GM06990 (cell line): ENCODE measurements around the gene ALDH1L1.

ENCODE experiments used
- DNase-seq: peaks from one replicate; pipeline ENCODE4 v3.0.0-alpha.2; 2011; ENCODE audit not compliant: insufficient read length; ENCODE audit errors: extremely low read depth
- H3K27me3 ChIP-seq: replicated peaks from 2 replicates; pipeline ENCODE4 v1.6.0; 2011; ENCODE audit warnings: low read length; ENCODE audit not compliant: control insufficient read depth, insufficient read depth
- H3K36me3 ChIP-seq: 2 replicates; pipeline ENCODE4 v1.5.1; 2011; ENCODE audit warnings: low read length; ENCODE audit not compliant: control insufficient read depth, insufficient read depth
- H3K4me3 ChIP-seq: replicated peaks from 2 replicates; pipeline ENCODE4 v1.5.1; 2011; ENCODE audit warnings: low read depth, mild to moderate bottlenecking, control low read depth, low read length
- TF ChIP-seq, protein P1 (sequence below): IDR thresholded peaks from 2 replicates; pipeline ENCODE4 v1.5.1; 2011; ENCODE audit warnings: low read length, control low read depth, mild to moderate bottlenecking, inconsistent platforms; ENCODE audit not compliant: insufficient read depth, poor library complexity, severe bottlenecking

Gene ALDH1L1

DNA sequence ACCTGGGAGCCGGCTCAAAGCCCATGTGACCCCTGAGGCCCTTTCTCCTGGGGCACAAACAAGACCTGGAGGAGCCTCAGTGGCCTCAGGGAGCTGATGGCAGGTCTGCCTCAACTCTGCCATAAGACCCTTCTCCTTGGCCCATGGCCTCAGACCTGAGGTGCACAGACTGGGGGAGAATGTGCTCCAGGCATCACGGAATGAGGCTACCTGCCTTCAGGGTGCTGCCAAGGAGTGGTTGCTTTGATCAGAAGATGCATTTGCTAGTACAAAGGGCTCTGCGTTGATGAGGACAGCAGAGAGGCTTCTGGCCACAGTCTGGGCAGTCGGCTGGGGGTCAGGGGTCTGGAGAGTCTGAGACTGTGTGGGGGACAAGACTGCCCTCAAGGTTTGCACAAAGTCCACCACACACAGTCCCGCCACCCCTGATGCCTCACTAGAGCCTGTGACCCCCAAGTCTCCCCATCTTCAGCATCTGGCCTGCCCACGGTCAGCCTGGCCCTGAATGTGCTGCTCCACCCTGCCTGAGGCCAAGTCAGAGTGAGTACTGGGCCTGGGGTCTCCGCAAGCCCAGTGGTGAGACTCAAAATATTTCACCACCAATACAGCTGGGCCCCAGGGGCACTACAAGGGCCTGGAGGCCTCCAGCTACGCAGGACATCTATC lies 26.6 kb downstream of the ALDH1L1 start:
- DNase-seq, result no peak
- no peaks in the 10 kb centered on the region for H3K36me3 ChIP-seq
- TF ChIP-seq, protein P1, sequence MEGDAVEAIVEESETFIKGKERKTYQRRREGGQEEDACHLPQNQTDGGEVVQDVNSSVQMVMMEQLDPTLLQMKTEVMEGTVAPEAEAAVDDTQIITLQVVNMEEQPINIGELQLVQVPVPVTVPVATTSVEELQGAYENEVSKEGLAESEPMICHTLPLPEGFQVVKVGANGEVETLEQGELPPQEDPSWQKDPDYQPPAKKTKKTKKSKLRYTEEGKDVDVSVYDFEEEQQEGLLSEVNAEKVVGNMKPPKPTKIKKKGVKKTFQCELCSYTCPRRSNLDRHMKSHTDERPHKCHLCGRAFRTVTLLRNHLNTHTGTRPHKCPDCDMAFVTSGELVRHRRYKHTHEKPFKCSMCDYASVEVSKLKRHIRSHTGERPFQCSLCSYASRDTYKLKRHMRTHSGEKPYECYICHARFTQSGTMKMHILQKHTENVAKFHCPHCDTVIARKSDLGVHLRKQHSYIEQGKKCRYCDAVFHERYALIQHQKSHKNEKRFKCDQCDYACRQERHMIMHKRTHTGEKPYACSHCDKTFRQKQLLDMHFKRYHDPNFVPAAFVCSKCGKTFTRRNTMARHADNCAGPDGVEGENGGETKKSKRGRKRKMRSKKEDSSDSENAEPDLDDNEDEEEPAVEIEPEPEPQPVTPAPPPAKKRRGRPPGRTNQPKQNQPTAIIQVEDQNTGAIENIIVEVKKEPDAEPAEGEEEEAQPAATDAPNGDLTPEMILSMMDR, result no peak
- H3K4me3 ChIP-seq, result no peak overlapping the region
- H3K27me3 ChIP-seq, result no peaks in the 10 kb centered on the region; the same call in 1 of the 2 replicates

DNA sequence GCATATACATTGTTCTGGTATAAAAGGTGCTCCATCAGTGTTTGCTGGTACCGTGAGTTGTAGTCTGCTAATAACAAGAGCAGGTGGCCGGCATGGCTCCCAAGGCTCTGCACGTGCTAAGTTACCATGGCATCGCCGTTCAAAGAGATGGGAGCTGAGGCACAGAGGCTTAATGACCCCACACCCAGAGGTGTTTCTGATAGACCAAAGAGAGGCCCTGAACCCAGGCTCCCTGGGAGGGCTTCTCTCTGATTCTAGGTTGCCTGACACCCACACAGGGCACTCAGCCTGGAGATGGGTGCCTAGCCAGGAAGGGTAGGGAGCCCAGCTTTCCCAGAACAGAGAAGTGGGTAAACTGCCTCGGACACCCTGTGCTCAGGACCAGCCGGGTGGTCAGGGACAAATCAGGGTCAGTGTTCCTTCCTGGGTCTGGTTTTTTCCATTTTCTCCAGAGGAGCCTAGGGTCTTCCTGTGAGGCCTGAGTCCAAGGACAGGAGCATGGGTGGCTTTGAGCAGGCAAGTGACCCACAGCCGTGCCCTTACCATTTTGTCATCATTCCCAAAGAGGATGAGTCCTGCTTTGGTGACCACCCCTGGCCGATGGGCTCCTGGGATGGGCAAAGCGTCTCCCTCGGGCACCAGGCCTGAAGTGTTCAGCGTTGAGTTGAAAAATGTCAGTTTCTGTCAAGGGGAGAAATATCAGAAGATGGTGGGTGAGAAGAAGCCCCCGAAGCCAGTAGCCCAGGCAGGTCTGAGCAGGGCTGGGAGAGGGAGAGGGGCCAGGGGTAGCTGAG lies 27.3 kb downstream of the ALDH1L1 start:
- TF ChIP-seq, protein P1, result no peak
- Histone ChIP-seq H3K36me3 (no peaks in the 10 kb centered on the region), H3K4me3 (no peak overlapping the region), H3K27me3 (no peaks in the 10 kb centered on the region; the same call in 1 of the 2 replicates)
- no peak for DNase-seq

DNA sequence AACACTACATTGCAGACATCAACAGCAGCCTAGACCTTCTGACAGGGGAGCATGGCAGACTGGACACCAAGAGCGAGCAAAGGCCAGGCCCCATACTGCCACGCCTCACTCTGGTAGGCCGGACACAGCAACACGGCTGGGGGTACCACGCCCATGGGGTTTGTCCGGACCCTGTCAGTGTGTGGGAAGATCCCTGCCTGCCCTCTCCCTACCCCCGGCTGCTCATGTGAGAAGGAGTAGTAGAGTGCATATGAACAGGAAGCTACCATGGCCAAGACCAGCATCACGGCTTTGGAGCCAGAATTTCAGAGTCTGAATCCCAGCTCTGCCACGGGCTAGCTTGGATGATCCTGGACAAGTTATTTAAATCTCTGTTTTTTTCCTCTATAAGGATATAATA lies 27.9 kb downstream of the ALDH1L1 start:
- Histone ChIP-seq H3K4me3 (no peak overlapping the region), H3K36me3 (no peaks in the 10 kb centered on the region), H3K27me3 (no peaks in the 10 kb centered on the region; the same call in 1 of the 2 replicates)
- TF ChIP-seq, protein P1, result no peak
- DNase-seq, result no peak

DNA sequence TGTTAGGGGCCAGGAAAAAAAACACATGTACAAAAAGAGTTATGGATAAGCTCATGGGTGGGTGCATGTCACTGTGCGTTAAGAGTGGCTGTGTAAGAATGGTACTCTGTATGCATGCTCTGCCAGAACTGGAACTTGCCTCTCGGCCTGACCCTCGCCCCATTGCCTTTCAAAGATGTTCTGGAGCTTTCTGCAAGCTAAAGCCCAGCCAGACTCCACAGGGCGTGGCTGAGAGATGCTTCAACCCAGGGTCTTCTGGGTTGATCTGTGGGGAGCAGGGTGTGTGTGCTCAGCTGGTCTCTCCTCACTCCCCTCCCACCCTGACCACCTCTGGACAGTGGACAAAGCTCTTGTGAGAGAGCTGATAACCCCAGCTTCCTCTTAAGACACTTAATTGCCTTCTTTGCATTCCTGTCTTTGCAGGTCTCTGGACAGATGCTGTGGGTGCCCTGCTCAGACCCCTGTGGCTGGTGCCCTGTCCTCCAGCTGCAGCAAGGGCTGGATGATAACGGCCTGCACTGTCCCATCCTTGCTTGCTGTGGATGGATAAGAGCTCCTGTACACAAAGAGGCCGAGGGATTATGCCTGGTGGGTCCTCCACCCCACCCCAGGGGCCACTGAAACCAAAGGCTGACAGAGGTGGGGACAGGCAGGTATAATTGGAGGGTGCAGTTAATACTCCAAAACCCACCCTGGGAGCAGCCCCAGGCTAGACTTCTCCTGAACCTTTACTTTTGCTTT lies 28.7 kb downstream of the ALDH1L1 start:
- Histone ChIP-seq H3K36me3 (no peaks in the 10 kb centered on the region), H3K27me3 (no peaks in the 10 kb centered on the region; the same call in 1 of the 2 replicates), H3K4me3 (no peak overlapping the region)
- DNase-seq, result no peak
- TF ChIP-seq, protein P1, result no peak

DNA sequence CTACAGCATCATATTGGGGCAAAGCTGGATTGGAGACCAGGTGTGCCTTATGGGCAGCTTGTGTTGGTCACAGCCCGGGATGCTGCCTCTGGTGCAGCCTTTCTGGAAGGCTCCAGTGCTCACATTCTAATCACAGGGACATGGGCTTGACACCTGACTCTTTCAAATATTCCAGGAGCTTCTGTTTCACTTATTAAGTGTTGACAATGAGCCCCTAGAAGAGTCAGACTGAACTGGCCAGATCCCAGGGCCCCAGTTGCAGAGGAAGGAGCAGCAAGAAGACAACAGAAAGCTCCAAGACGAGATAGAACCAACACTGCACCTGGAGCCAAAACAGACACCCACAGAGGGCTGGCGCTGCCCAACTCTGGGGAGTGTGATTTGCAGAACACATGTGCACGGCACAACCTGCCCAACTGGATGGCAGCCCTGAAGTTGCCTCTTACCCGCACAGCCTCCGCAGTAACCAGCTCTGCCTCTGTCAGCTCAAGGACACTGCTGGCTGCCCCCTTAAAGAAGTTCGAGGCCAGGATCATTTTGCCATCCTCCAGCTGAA lies 30.3 kb downstream of the ALDH1L1 start:
- no peaks in the 10 kb centered on the region for H3K36me3 ChIP-seq
- H3K27me3 ChIP-seq, result no peaks in the 10 kb centered on the region; the same call in 1 of the 2 replicates
- no peak for DNase-seq
- TF ChIP-seq, protein P1, result no peak
- no peak overlapping the region for H3K4me3 ChIP-seq
